Heart left ventricle (tissue), 16 donors: ENCODE measurements around the gene PTP4A1. TPM values are rescaled to one million over a fixed set of nuclear protein-coding genes. Genes with fewer than 3 reads are reported as not detected.
A peak's percentile ranks its signal among the peaks of the same experiment; 100 is the strongest.

Experiments
- ATAC-seq, 4 donors: fragments of 200-7000 bp; cut with Tn5 transposase; one replicate each; pipeline ENCODE4 v1.9.1; 2020 to 2022; ENCODE audit warnings: moderate library complexity in 4 of 4, mild to moderate bottlenecking in 3 of 4, moderate number of reproducible peaks in 1 of 4
- DNase-seq, 5 donors: peaks; one replicate each; pipeline ENCODE4 v3.0.0-alpha.2; 2020
- H3K27ac ChIP-seq, 12 donors: fragments of 200-600 bp; sonication (generic) in 4 of 12; one replicate each; pipeline versions ENCODE4 v1.5.0 to v1.8.0; 2016 to 2022; ENCODE audit warnings: mild to moderate bottlenecking in 2 of 12
- H3K27me3 ChIP-seq, 9 donors: fragments of 200-600 bp; sonication (generic) in 2 of 9; one replicate each; pipeline versions ENCODE4 v1.5.1 to v1.8.0; 2016 to 2022; ENCODE audit warnings: mild to moderate bottlenecking in 3 of 9
- H3K36me3 ChIP-seq, 9 donors: fragments of 200-600 bp; sonication (generic) in 2 of 9; one replicate each; pipeline versions ENCODE4 v1.5.0 to v1.8.0; 2018 to 2022; ENCODE audit warnings: mild to moderate bottlenecking in 2 of 9
- H3K4me1 ChIP-seq, 12 donors: fragments of 200-600 bp; sonication (generic) in 4 of 12; one replicate each; pipeline versions ENCODE4 v1.5.0 to v1.8.0; 2016 to 2022; ENCODE audit warnings: mild to moderate bottlenecking in 3 of 12
- H3K4me3 ChIP-seq, 12 donors: fragments of 200-600 bp; sonication (generic) in 4 of 12; one replicate each; pipeline versions ENCODE4 v1.5.0 to v1.8.0; 2017 to 2022; ENCODE audit warnings: mild to moderate bottlenecking in 9 of 12, moderate library complexity in 4 of 12
- H3K9me3 ChIP-seq, 12 donors: fragments of 200-600 bp; sonication (generic) in 4 of 12; one replicate each; pipeline versions ENCODE4 v1.5.0 to v1.8.0; 2016 to 2022; ENCODE audit warnings: mild to moderate bottlenecking in 1 of 12
- CTCF ChIP-seq, 12 donors: fragments of 200-600 bp; sonication (generic) in 4 of 12; IDR thresholded peaks; one replicate each; pipeline versions ENCODE4 v1.5.0 to v1.8.0; 2018 to 2022; ENCODE audit warnings: antibody characterized with exemption in 12 of 12, mild to moderate bottlenecking in 5 of 12
- POLR2A ChIP-seq, 2 donors: fragments of 450-650 bp; IDR thresholded peaks; one replicate each; pipeline ENCODE4 v1.6.1; 2017; ENCODE audit warnings: antibody characterized with exemption in 2 of 2, mild to moderate bottlenecking in 2 of 2, moderate library complexity in 2 of 2
- WGBS, 4 donors: extraction: QIAGEN DNeasy Blood & Tissue Kit in 2 of 4; methylation state at CpG; one replicate each; pipeline versions ENCODE4 v1.1.5 to v1.1.7; 2013 to 2018; 5-methylcytosine and 5-hydroxymethylcytosine counted together
- intact Hi-C, 10 donors: fragments of 100-400 bp; cut with DNase I; formaldehyde crosslinking; loops; one replicate each; pipeline versions ENCODE4 v1.11.1 to v1.14.2; 2022
- polyA plus RNA-seq, 2 donors: library from polyadenylated mRNA; stranded (reverse); fragments of 200-250 nt; gene quantifications; one replicate each; pipeline ENCODE4 v1.2.3, GENCODE V29; 2013
- total RNA-seq, 9 donors: library from RNA; depleted of rRNA in 2 of 9; stranded (reverse); fragments of >200 nt in 2 of 9; fragmentation: NEBNext Ultra II Directional in 3 of 9; extraction: Animal tissue kit (Norgen Biotek cat#: 25700) in 3 of 9; gene quantifications; one replicate each; pipeline versions ENCODE4 v1.1.0 to v1.2.4, GENCODE V29; 2016 to 2023
- donor health status: ischemic (EF 13 %, LVEDD 7.1; RV severe dilation, severe dysfunction).
- donor health status: healthy with polysubstance abuse.
- donor health status: DM: no; HTN: yes; CAD: no.
- donor health status: DM: no; HTN: no; CAD: no.
- donor health status: ischemic (EF 25% LVEDD 6.9; RV normal size, moderate dysfunction).
- donor health status: ischemic (EF 25% LVEDD 5.7; RV mildly dilated, moderate dysfunction).
- donor health status: healthy.
- donor health status: DM: yes; HTN: yes; CAD: no.
- donor health status: ischemic (EF 35%, LVEDD 5.7; RV mildly dilated, moderate dysfunction).
- donor health status: nonischemic (EF 11% LVEDD 7.7; RV severe dilation, severe dysfunction).
- donor health status: DM: yes; HTN: yes; CAD: no.
- donor health status: PGD.
- donor health status: ischemic (EF 29% LVEDD 5.4; RV normal size, mild dysfunction).
- donor health status: nonischemic (EF 23%, LVEDD 6.1; RV moderate dilation, normal function).

The PTP4A1 gene
- total and polyA plus RNA-seq, 11 donors = 6.3 to 73.5 (median 40.6) TPM

- TF ChIP-seq POLR2A (IDR thresholded peaks at IDR 0.05) = no peak
- DNase-seq (no peak), ATAC-seq (no peak)
- intact Hi-C loops = loop anchor here in 4 of 10 donors (10.0 kb wide), 3 partner anchors 59 to 221 kb away; partner anchors contain the start of gene PHF3 (in 1 of the 4)
- H3K27ac ChIP-seq = peak overlapping the region in 1 of 12 donors; percentile 13
- whole genome bisulfite sequencing, 4 donors = 82 to 89% (median 86%) methylated on average over 3 of the region's 3 CpGs
- no peaks in the 10 kb centered on the region for H3K9me3 ChIP-seq
- no peaks in the 10 kb centered on the region for H3K27me3 ChIP-seq
- peaks cover 0 to 40% (median 17%) of the 10 kb centered on the region in 12 donors for H3K4me1 ChIP-seq
- no peak overlapping the region for H3K4me3 ChIP-seq
- H3K36me3 ChIP-seq = peaks cover 3 to 52% (median 50%) of the 10 kb centered on the region in 9 donors
Measured at GRCh38 chr6:63576147-63576772, 4.0 kb downstream of the PTP4A1 start.

GRCh38 chr6:63576985-63577712, 4.9 kb downstream of the PTP4A1 start:
- Histone ChIP-seq H3K36me3 (peaks cover 3 to 61% (median 57%) of the 10 kb centered on the region in 9 donors), H3K4me3 (no peak overlapping the region), H3K9me3 (no peaks in the 10 kb centered on the region), H3K27ac (no peak overlapping the region), H3K27me3 (no peaks in the 10 kb centered on the region), H3K4me1 (peaks cover 0 to 33% (median 10%) of the 10 kb centered on the region in 12 donors)
- intact Hi-C loops = loop anchor here in 4 of 10 donors (10.0 kb wide), 3 partner anchors 58 to 222 kb away; partner anchors contain the start of gene PHF3 (in 1 of the 4)
- 97 to 99% (median 98%) methylated on average over 5 of the region's 5 CpGs for WGBS, 4 donors
- DNase-seq (no peak), ATAC-seq (no peak)
- TF ChIP-seq POLR2A (IDR thresholded peaks at IDR 0.05) = no peak
- TF ChIP-seq CTCF (IDR thresholded peaks at IDR 0.05) = no peak

DNA sequence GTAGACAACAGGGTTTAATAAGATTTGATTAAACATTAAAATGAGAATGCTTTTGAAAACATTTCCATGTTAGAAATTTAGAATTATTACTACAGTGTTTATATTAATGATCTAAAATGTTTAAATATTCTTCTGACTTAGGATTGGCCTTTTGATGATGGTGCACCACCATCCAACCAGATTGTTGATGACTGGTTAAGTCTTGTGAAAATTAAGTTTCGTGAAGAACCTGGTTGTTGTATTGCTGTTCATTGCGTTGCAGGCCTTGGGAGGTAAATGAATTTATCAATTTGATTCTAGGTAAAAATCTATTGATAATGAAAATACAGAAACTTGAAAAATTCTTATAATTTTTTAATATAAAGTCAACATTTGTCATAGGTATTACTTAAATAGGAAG, 6.5 kb downstream of the PTP4A1 start:
- intact Hi-C loops = loop anchor here in 4 of 10 donors (10.0 kb wide), 3 partner anchors 56 to 224 kb away; partner anchors contain the start of gene PHF3 (in 1 of the 4)
- 95 to 98% (median 96%) methylated on average over 2 of the region's 2 CpGs for WGBS, 4 donors
- H3K4me1 ChIP-seq = peaks cover 0 to 33% (median 9%) of the 10 kb centered on the region in 12 donors
- H3K4me3 ChIP-seq = no peak overlapping the region
- TF ChIP-seq POLR2A (IDR thresholded peaks at IDR 0.05) = no peak
- TF ChIP-seq CTCF (IDR thresholded peaks at IDR 0.05) = no peak
- DNase-seq (no peak), ATAC-seq (no peak)
- peaks cover 3 to 74% (median 63%) of the 10 kb centered on the region in 9 donors for H3K36me3 ChIP-seq
- H3K9me3 ChIP-seq = no peaks in the 10 kb centered on the region
- no peaks in the 10 kb centered on the region for H3K27me3 ChIP-seq
- no peak overlapping the region for H3K27ac ChIP-seq

GRCh38 chr6:63579937-63580703, 7.8 kb downstream of the PTP4A1 start:
- TF ChIP-seq POLR2A (IDR thresholded peaks at IDR 0.05) (no peak), CTCF (IDR thresholded peaks at IDR 0.05) (no peak)
- Histone ChIP-seq H3K36me3 (peaks cover 3 to 79% (median 63%) of the 10 kb centered on the region in 9 donors), H3K4me3 (no peak overlapping the region), H3K4me1 (peaks cover 0 to 20% (median 2%) of the 10 kb centered on the region in 12 donors), H3K9me3 (no peaks in the 10 kb centered on the region), H3K27ac (no peak overlapping the region), H3K27me3 (no peaks in the 10 kb centered on the region)
- DNase-seq = no peak
- WGBS, 4 donors = 96 to 98% (median 98%) methylated on average over 6 of the region's 6 CpGs
- ATAC-seq = no peak
- intact Hi-C loops = loop anchor here in 4 of 10 donors (10.0 kb wide), 3 partner anchors 55 to 225 kb away; partner anchors contain the start of gene PHF3 (in 1 of the 4)
